ENCODE measurements around the gene EDN2.

The EDN2 gene

GRCh38 chr1:41513383-41513735 lies 28.9 kb upstream of the EDN2 start:
- Histone ChIP-seq H3K9ac (ENCODE audit: low read length) (no peak overlapping the region), H3K79me1 (replicated peaks; ENCODE audit: low read length, poor library complexity, severe bottlenecking) (no peaks in the 10 kb centered on the region), H3K4ac (ENCODE audit: low read depth in 1 of 2, low read length in 2 of 2) (no peak overlapping the region), H3K27ac (ENCODE audit: low read length, poor library complexity, severe bottlenecking) (no peak overlapping the region), H2AFZ (ENCODE audit: low read depth, low read length) (no peak overlapping the region), H3K23ac (ENCODE audit: low read length in 2 of 2) (no peak overlapping the region), H2AK5ac (ENCODE audit: low read length, severe bottlenecking) (no peak overlapping the region), H3K27me3 (ENCODE audit: control insufficient read depth in 1 of 2, insufficient read depth in 1 of 2, low read length in 2 of 2) (peaks cover 0 to 19% of the 10 kb centered on the region in 2 experiments), H3K4me3 (ENCODE audit: insufficient read depth in 1 of 2, low read depth in 1 of 2, low read length in 2 of 2) (no peak overlapping the region), H3K18ac (ENCODE audit: low read depth in 1 of 2, low read length in 2 of 2) (no peak overlapping the region), H3K4me1 (ENCODE audit: control insufficient read depth, insufficient read depth, low read depth, low read length) (peaks cover 16% of the 10 kb centered on the region), H2BK120ac (ENCODE audit: low read depth, low read length) (no peak overlapping the region), H3K36me3 (ENCODE audit: control insufficient read depth in 1 of 2, insufficient read depth in 2 of 2, low read depth in 1 of 2, low read length in 2 of 2) (peaks cover 0 to 35% of the 10 kb centered on the region in 2 experiments), H2BK5ac (ENCODE audit: low read depth, low read length, poor library complexity, severe bottlenecking) (no peak overlapping the region), H3K14ac (ENCODE audit: low read length in 2 of 2) (no peak overlapping the region), H3K9me3 (ENCODE audit: control insufficient read depth, low read length) (no peaks in the 10 kb centered on the region), H2BK15ac (ENCODE audit: low read depth, poor library complexity, severe bottlenecking) (peak overlapping the region; percentile 34), H4K91ac (ENCODE audit: low read length) (no peak overlapping the region), H4K8ac (ENCODE audit: low read length) (no peak overlapping the region), H2BK12ac (ENCODE audit: low read length in 2 of 2) (no peak overlapping the region), H3K4me2 (ENCODE audit: low read length, poor library complexity, severe bottlenecking) (no peak overlapping the region)
- WGBS = 74% methylated on average over 14 of the region's 17 CpGs
- no peak for DNase-seq

- no peaks in the 10 kb centered on the region for H3K9me3 ChIP-seq (ENCODE audit: control insufficient read depth, low read length)
- H3K36me3 ChIP-seq (ENCODE audit: control insufficient read depth in 1 of 2, insufficient read depth in 2 of 2, low read depth in 1 of 2, low read length in 2 of 2) = peaks cover 0 to 33% of the 10 kb centered on the region in 2 experiments
- no peak overlapping the region for H3K4ac ChIP-seq (ENCODE audit: low read depth in 1 of 2, low read length in 2 of 2)
- no peak overlapping the region for H2BK120ac ChIP-seq (ENCODE audit: low read depth, low read length)
- H3K18ac ChIP-seq (ENCODE audit: low read depth in 1 of 2, low read length in 2 of 2) = no peak overlapping the region
- DNase-seq = no peak
- no peak overlapping the region for H2AFZ ChIP-seq (ENCODE audit: low read depth, low read length)
- no peak overlapping the region for H3K23ac ChIP-seq (ENCODE audit: low read length in 2 of 2)
- no peak overlapping the region for H2BK12ac ChIP-seq (ENCODE audit: low read length in 2 of 2)
- H4K8ac ChIP-seq (ENCODE audit: low read length) = no peak overlapping the region
- no peak overlapping the region for H3K27ac ChIP-seq (ENCODE audit: low read length, poor library complexity, severe bottlenecking)
- H2BK5ac ChIP-seq (ENCODE audit: low read depth, low read length, poor library complexity, severe bottlenecking) = no peak overlapping the region
- H3K4me3 ChIP-seq (ENCODE audit: insufficient read depth in 1 of 2, low read depth in 1 of 2, low read length in 2 of 2) = no peak overlapping the region
- H3K4me2 ChIP-seq (ENCODE audit: low read length, poor library complexity, severe bottlenecking) = no peak overlapping the region
- no peak overlapping the region for H3K14ac ChIP-seq (ENCODE audit: low read length in 2 of 2)
- no peak overlapping the region for H3K9ac ChIP-seq (ENCODE audit: low read length)
- peaks cover 16% of the 10 kb centered on the region for H3K4me1 ChIP-seq (ENCODE audit: control insufficient read depth, insufficient read depth, low read depth, low read length)
- peaks cover 0 to 19% of the 10 kb centered on the region in 2 experiments for H3K27me3 ChIP-seq (ENCODE audit: control insufficient read depth in 1 of 2, insufficient read depth in 1 of 2, low read length in 2 of 2)
- H2BK15ac ChIP-seq (ENCODE audit: low read depth, poor library complexity, severe bottlenecking) = no peak overlapping the region
- H4K91ac ChIP-seq (ENCODE audit: low read length) = no peak overlapping the region
- no peaks in the 10 kb centered on the region for H3K79me1 ChIP-seq (replicated peaks; ENCODE audit: low read length, poor library complexity, severe bottlenecking)
- no peak overlapping the region for H2AK5ac ChIP-seq (ENCODE audit: low read length, severe bottlenecking)
- WGBS = 93% methylated on average over 27 of the region's 27 CpGs
These were observed 28.4 kb upstream of the EDN2 start for GRCh38 chr1:41512701-41513382.

GRCh38 chr1:41511239-41511540 lies 26.7 kb upstream of the EDN2 start:
- Histone ChIP-seq H2BK12ac (ENCODE audit: low read length in 2 of 2) (no peak overlapping the region), H2BK5ac (ENCODE audit: low read depth, low read length, poor library complexity, severe bottlenecking) (no peak overlapping the region), H2AFZ (ENCODE audit: low read depth, low read length) (no peak overlapping the region), H3K4me3 (ENCODE audit: insufficient read depth in 1 of 2, low read depth in 1 of 2, low read length in 2 of 2) (no peak overlapping the region), H3K27ac (ENCODE audit: low read length, poor library complexity, severe bottlenecking) (no peak overlapping the region), H3K23ac (ENCODE audit: low read length in 2 of 2) (no peak overlapping the region), H3K4me1 (ENCODE audit: control insufficient read depth, insufficient read depth, low read depth, low read length) (peaks cover 10% of the 10 kb centered on the region), H3K4me2 (ENCODE audit: low read length, poor library complexity, severe bottlenecking) (no peak overlapping the region), H3K14ac (ENCODE audit: low read length in 2 of 2) (no peak overlapping the region), H3K9me3 (ENCODE audit: control insufficient read depth, low read length) (no peaks in the 10 kb centered on the region), H3K79me1 (replicated peaks; ENCODE audit: low read length, poor library complexity, severe bottlenecking) (no peaks in the 10 kb centered on the region), H4K91ac (ENCODE audit: low read length) (no peak overlapping the region), H3K9ac (ENCODE audit: low read length) (no peak overlapping the region), H2BK120ac (ENCODE audit: low read depth, low read length) (no peak overlapping the region), H3K36me3 (ENCODE audit: control insufficient read depth in 1 of 2, insufficient read depth in 2 of 2, low read depth in 1 of 2, low read length in 2 of 2) (peaks cover 0 to 32% of the 10 kb centered on the region in 2 experiments), H4K8ac (ENCODE audit: low read length) (no peak overlapping the region), H2BK15ac (ENCODE audit: low read depth, poor library complexity, severe bottlenecking) (no peak overlapping the region), H3K4ac (ENCODE audit: low read depth in 1 of 2, low read length in 2 of 2) (no peak overlapping the region), H2AK5ac (ENCODE audit: low read length, severe bottlenecking) (no peak overlapping the region), H3K27me3 (ENCODE audit: control insufficient read depth in 1 of 2, insufficient read depth in 1 of 2, low read length in 2 of 2) (peaks cover 0 to 16% of the 10 kb centered on the region in 2 experiments), H3K18ac (ENCODE audit: low read depth in 1 of 2, low read length in 2 of 2) (no peak overlapping the region)
- WGBS = 97% methylated on average over 7 of the region's 7 CpGs
- no peak for DNase-seq

- no peak overlapping the region for H4K8ac ChIP-seq (ENCODE audit: low read length)
- no peak for DNase-seq
- peaks cover 7% of the 10 kb centered on the region for H3K4me1 ChIP-seq (ENCODE audit: control insufficient read depth, insufficient read depth, low read depth, low read length)
- H3K27ac ChIP-seq (ENCODE audit: low read length, poor library complexity, severe bottlenecking) = no peak overlapping the region
- no peak overlapping the region for H3K9ac ChIP-seq (ENCODE audit: low read length)
- H2AFZ ChIP-seq (ENCODE audit: low read depth, low read length) = no peak overlapping the region
- H3K18ac ChIP-seq (ENCODE audit: low read depth in 1 of 2, low read length in 2 of 2) = no peak overlapping the region
- no peak overlapping the region for H3K4ac ChIP-seq (ENCODE audit: low read depth in 1 of 2, low read length in 2 of 2)
- no peak overlapping the region for H2BK15ac ChIP-seq (ENCODE audit: low read depth, poor library complexity, severe bottlenecking)
- H2BK120ac ChIP-seq (ENCODE audit: low read depth, low read length) = no peak overlapping the region
- H2BK12ac ChIP-seq (ENCODE audit: low read length in 2 of 2) = no peak overlapping the region
- H3K14ac ChIP-seq (ENCODE audit: low read length in 2 of 2) = no peak overlapping the region
- H3K4me2 ChIP-seq (ENCODE audit: low read length, poor library complexity, severe bottlenecking) = no peak overlapping the region
- H3K36me3 ChIP-seq (ENCODE audit: control insufficient read depth in 1 of 2, insufficient read depth in 2 of 2, low read depth in 1 of 2, low read length in 2 of 2) = peaks cover 0 to 32% of the 10 kb centered on the region in 2 experiments
- no peak overlapping the region for H4K91ac ChIP-seq (ENCODE audit: low read length)
- peaks cover 0 to 16% of the 10 kb centered on the region in 2 experiments for H3K27me3 ChIP-seq (ENCODE audit: control insufficient read depth in 1 of 2, insufficient read depth in 1 of 2, low read length in 2 of 2)
- no peak overlapping the region for H3K23ac ChIP-seq (ENCODE audit: low read length in 2 of 2)
- no peak overlapping the region for H3K4me3 ChIP-seq (ENCODE audit: insufficient read depth in 1 of 2, low read depth in 1 of 2, low read length in 2 of 2)
- no peaks in the 10 kb centered on the region for H3K9me3 ChIP-seq (ENCODE audit: control insufficient read depth, low read length)
- H2AK5ac ChIP-seq (ENCODE audit: low read length, severe bottlenecking) = no peak overlapping the region
- no peak overlapping the region for H2BK5ac ChIP-seq (ENCODE audit: low read depth, low read length, poor library complexity, severe bottlenecking)
- no peaks in the 10 kb centered on the region for H3K79me1 ChIP-seq (replicated peaks; ENCODE audit: low read length, poor library complexity, severe bottlenecking)
- WGBS = 96% methylated on average over 31 of the region's 41 CpGs
These were observed 26.2 kb upstream of the EDN2 start for GRCh38 chr1:41510531-41511238.

Data from mesenchymal stem cell (in vitro differentiated cells and primary cell).